AG04450 (cell line): ENCODE data around the gene NDUFV3. TPM values are rescaled to one million over a fixed set of nuclear protein-coding genes. Genes with fewer than 3 reads are reported as not detected.
"Not testable (repeated sequence)": the region's sequence is repeated elsewhere in the genome, so short reads cannot be mapped to it uniquely, and the experiment has no call there.

ENCODE experiments used
- CTCF ChIA-PET: fragments of 300-600, 350-600 bp; formaldehyde crosslinking; extraction: SDS; loops from one replicate; lab custom pipeline; 2022; ENCODE audit warnings: antibody characterized with exemption, inconsistent platforms; lab: Charles Lee
- POLR2A ChIA-PET: fragments of 350-600 bp; formaldehyde crosslinking; extraction: SDS; loops from one replicate; lab custom pipeline; 2021; ENCODE audit warnings: antibody characterized with exemption, inconsistent platforms; lab: Yijun Ruan, JAX
- DNase-seq: peaks from one replicate; pipeline ENCODE4 v3.0.0-alpha.2; 2011; ENCODE audit warnings: low read depth, low spot score
- H3K27ac ChIP-seq: one replicate; pipeline ENCODE4 v1.5.1; 2012; ENCODE audit warnings: low read depth, low read length, control low read depth
- H3K27me3 ChIP-seq: one replicate; pipeline ENCODE4 v1.6.0; 2012; ENCODE audit warnings: low read length; ENCODE audit not compliant: control insufficient read depth, insufficient read depth
- H3K4me3 ChIP-seq: 2 replicates; pipeline ENCODE4 v1.5.1; 2011; ENCODE audit warnings: mild to moderate bottlenecking, low read depth, low read length, control low read depth
- H3K9me3 ChIP-seq: 2 replicates; pipeline ENCODE4 v1.5.1; 2012; ENCODE audit warnings: low read length; ENCODE audit not compliant: control insufficient read depth, insufficient read depth
- CTCF ChIP-seq: IDR thresholded peaks from 2 replicates; pipeline ENCODE4 v1.5.1; 2011; ENCODE audit warnings: low read depth, low read length, control low read depth, inconsistent platforms
- polyA plus RNA-seq: library from polyadenylated mRNA; depleted of rRNA; stranded (reverse); fragments of >200 nt; gene quantifications from 2 replicates; pipeline ENCODE4 v1.2.3, GENCODE V29; 2011

The NDUFV3 gene
- polyA plus RNA-seq, 1 experiment, result 25.9 TPM

GRCh38 chr21:42924433-42924751 lies 31.3 kb downstream of the NDUFV3 start:
- no peak for DNase-seq
- Histone ChIP-seq H3K27ac (no peak overlapping the region), H3K9me3 (no peaks in the 10 kb centered on the region), H3K27me3 (peaks cover 4% of the 10 kb centered on the region), H3K4me3 (no peak overlapping the region)
- no peak for TF ChIP-seq CTCF
- POLR2A ChIA-PET, result no interaction called here
- CTCF ChIA-PET, result no interaction called here

- DNase-seq, result no peak
Observed at GRCh38 chr21:42925114-42925926, 32.2 kb downstream of the NDUFV3 start, which contains the start of gene ERVH48-1. ERVH48-1 (minus strand) TSS chr21:42925630; CDS start chr21:42919006, 6,624 bp downstream.

GRCh38 chr21:42927474-42928200 lies 34.5 kb downstream of the NDUFV3 start:
- H3K27ac ChIP-seq, H3K9me3 ChIP-seq, H3K27me3 ChIP-seq, H3K4me3 ChIP-seq, POLR2A ChIA-PET, DNase-seq, CTCF ChIA-PET: not testable (repeated sequence)

More at GRCh38 chr21:42925114-42925926, 32.2 kb downstream of the NDUFV3 start, which contains the start of gene ERVH48-1:
- Histone ChIP-seq H3K9me3 (no peaks in the 10 kb centered on the region), H3K27me3 (no peaks in the 10 kb centered on the region), H3K4me3 (no peak within 1 kb of the TSS), H3K27ac (no peak within 1 kb of the TSS)
- TF ChIP-seq CTCF, result no peak
- POLR2A ChIA-PET, result no interaction called here
- CTCF ChIA-PET, result no interaction called here

GRCh38 chr21:42929969-42930368 lies 36.9 kb downstream of the NDUFV3 start:
- Histone ChIP-seq H3K27me3 (no peaks in the 10 kb centered on the region), H3K27ac (no peak overlapping the region), H3K9me3 (no peaks in the 10 kb centered on the region), H3K4me3 (no peak overlapping the region)
- ChIA-PET POLR2A (no interaction called here), CTCF (no interaction called here)
- no peak for TF ChIP-seq CTCF
- DNase-seq, result no peak

- DNase-seq, result no peak
- no peak for TF ChIP-seq CTCF
- ChIA-PET POLR2A (no interaction called here), CTCF (no interaction called here)
- Histone ChIP-seq H3K27ac (no peak overlapping the region), H3K27me3 (no peaks in the 10 kb centered on the region), H3K9me3 (no peaks in the 10 kb centered on the region), H3K4me3 (no peak overlapping the region)
Observed at GRCh38 chr21:42931560-42932235, 38.6 kb downstream of the NDUFV3 start.

- CTCF ChIA-PET, result not testable (repeated sequence)
Observed at GRCh38 chr21:42932378-42933136, 39.4 kb downstream of the NDUFV3 start.

GRCh38 chr21:42933137-42933970 lies 40.2 kb downstream of the NDUFV3 start:
- H3K27me3 ChIP-seq, H3K4me3 ChIP-seq, DNase-seq, H3K9me3 ChIP-seq, H3K27ac ChIP-seq, CTCF ChIA-PET, POLR2A ChIA-PET: not testable (repeated sequence)

More at GRCh38 chr21:42932378-42933136, 39.4 kb downstream of the NDUFV3 start:
- H3K27me3 ChIP-seq, H3K4me3 ChIP-seq, H3K27ac ChIP-seq, POLR2A ChIA-PET, DNase-seq, H3K9me3 ChIP-seq: not testable (repeated sequence)
